BLaER1 (cell line): ENCODE data around the gene TBL3.
"Not testable (repeated sequence)": the region's sequence is repeated elsewhere in the genome, so short reads cannot be mapped to it uniquely, and the experiment has no call there.

Experiments
- H3K27ac ChIP-seq: shearing (Covaris generic); formaldehyde crosslinking; 2 replicates; pipeline ENCODE4 v1.8.1; 2022
- H3K27me3 ChIP-seq: shearing (Covaris generic); formaldehyde crosslinking; 2 replicates; pipeline ENCODE4 v1.8.1; 2022
- H3K36me3 ChIP-seq: shearing (Covaris generic); formaldehyde crosslinking; 2 replicates; pipeline ENCODE4 v1.8.1; 2022
- H3K4me1 ChIP-seq: shearing (Covaris generic); formaldehyde crosslinking; 2 replicates; pipeline ENCODE4 v1.8.1; 2022
- H3K4me2 ChIP-seq: shearing (Covaris generic); formaldehyde crosslinking; 2 replicates; pipeline ENCODE4 v1.8.1; 2022
- H3K4me3 ChIP-seq: shearing (Covaris generic); formaldehyde crosslinking; 2 replicates; pipeline ENCODE4 v1.8.1; 2022
- H3K9ac ChIP-seq: shearing (Covaris generic); formaldehyde crosslinking; 2 replicates; pipeline ENCODE4 v1.8.1; 2022
- H3K9me3 ChIP-seq: shearing (Covaris generic); formaldehyde crosslinking; 2 replicates; pipeline ENCODE4 v1.8.1; 2022
- H4K20me1 ChIP-seq: shearing (Covaris generic); formaldehyde crosslinking; 2 replicates; pipeline ENCODE4 v1.8.1; 2022
- Cebpa-rat ChIP-seq: shearing (Covaris generic); IDR thresholded peaks from 2 replicates; pipeline ENCODE4 v1.8.1; 2022

The TBL3 gene

DNA sequence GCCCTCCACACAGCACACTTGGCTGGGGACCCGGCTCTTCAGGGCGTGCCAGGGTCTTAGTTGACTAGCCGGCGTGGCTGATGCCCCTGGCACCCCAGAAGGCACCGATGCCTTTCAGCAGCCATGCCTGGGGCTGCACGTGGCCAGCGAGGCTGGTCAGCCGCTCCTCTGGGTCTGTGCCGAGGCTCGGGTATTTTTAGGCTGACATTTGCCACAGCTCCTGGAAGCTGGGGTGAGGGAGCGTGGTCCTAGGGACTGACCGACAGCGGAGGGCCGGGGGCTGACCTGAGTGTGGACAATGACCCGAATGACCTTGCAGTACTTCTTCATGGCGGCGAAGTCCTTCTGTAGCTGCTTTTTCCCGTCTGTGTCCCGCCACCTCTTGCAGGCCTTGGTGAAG, 21.3 kb upstream of the TBL3 start:
- Histone ChIP-seq H3K27me3 (no peaks in the 10 kb centered on the region), H3K4me1 (no peaks in the 10 kb centered on the region), H3K4me2 (no peak overlapping the region), H4K20me1 (no peaks in the 10 kb centered on the region), H3K4me3 (no peak overlapping the region), H3K9ac (no peak overlapping the region), H3K36me3 (no peaks in the 10 kb centered on the region), H3K27ac (no peak overlapping the region), H3K9me3 (no peaks in the 10 kb centered on the region)
- no peak for TF ChIP-seq Cebpa-rat

DNA sequence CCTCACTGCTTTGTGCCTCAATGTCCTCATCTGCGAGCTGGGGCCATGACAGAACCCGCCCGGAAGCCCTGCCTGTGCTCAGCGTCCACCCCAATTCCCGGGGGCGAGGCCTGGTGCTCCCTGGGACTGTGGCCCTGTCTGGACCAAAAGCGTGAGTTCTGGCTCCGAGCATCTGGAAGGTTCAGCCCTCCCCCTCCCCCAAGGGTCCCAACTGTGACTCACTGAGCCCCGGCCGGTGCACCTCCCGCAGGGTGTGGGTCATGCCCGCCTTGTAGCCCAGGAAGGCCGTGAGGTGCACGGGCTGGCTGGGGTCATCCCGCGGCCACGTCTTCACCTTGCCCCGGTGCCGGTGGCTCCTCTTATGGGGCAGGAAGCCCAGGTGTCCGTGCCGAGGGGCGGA, 18.1 kb upstream of the TBL3 start:
- no peak overlapping the region for H3K27ac ChIP-seq
- no peak overlapping the region for H3K4me2 ChIP-seq
- TF ChIP-seq Cebpa-rat: no peak
- no peaks in the 10 kb centered on the region for H3K4me1 ChIP-seq
- no peaks in the 10 kb centered on the region for H3K27me3 ChIP-seq
- no peaks in the 10 kb centered on the region for H3K36me3 ChIP-seq
- no peak overlapping the region for H3K4me3 ChIP-seq
- H3K9me3 ChIP-seq: no peaks in the 10 kb centered on the region
- no peak overlapping the region for H3K9ac ChIP-seq
- no peaks in the 10 kb centered on the region for H4K20me1 ChIP-seq

DNA sequence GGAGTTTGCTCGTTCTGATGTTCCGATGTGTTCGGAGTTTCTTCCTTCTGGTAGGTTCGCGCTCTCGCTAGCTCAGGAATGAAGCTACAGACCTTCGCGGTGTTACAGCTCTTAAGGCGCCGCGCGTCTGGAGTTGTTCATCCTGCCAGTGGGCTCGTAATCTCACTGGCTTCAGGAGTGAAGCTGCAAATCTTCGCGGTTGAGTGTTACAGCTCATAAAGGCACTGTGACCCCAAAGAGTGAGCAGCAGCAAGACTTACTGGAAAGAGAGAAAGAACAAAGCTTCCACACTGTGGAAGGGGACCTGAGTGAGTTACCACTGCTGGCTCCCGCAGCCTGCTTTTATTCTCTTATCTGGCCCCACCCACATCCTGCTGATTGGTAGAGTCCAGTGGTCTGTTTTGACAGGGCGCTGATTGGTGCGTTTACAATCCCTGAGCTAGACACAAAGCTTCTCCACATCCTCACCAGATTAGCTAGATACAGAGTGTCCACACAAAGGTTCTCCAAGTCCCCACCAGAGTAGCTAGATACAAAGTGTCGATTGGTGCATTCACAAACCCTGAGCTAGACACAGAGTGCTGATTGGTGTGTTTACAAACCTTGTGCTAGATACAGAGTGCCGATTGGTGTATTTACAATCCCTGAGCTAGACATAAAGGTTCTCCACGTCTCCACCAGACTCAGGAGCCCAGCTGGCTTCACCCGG, 14.3 kb upstream of the TBL3 start:
- Histone ChIP-seq H3K36me3 (peaks cover 16% of the 10 kb centered on the region), H3K4me1 (peaks cover 24% of the 10 kb centered on the region), H4K20me1 (peaks cover 25% of the 10 kb centered on the region)
- not testable (repeated sequence) for H3K4me3 ChIP-seq, H3K9ac ChIP-seq, H3K27me3 ChIP-seq, H3K4me2 ChIP-seq, H3K27ac ChIP-seq, H3K9me3 ChIP-seq

DNA sequence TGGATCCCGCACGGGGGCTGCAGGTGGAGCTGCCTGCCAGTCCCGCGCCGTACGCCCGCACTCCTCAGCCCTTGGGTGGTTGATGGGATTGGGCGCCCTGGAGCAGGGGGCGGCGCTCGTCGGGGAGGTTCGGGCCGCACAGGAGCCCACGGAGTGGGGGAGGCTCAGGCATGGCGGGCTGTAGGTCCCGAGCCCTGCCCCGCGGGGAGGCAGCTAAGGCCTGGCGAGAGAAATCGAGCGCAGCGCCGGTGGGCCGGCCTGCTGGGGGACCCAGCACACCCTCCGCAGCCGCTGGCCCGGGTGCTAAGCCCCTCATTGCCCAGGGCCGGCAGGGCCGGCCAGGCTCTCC, 13.7 kb upstream of the TBL3 start:
- not testable (repeated sequence) for H3K27me3 ChIP-seq, H3K4me3 ChIP-seq, H3K27ac ChIP-seq, H3K9me3 ChIP-seq, H3K9ac ChIP-seq, H3K4me2 ChIP-seq
- Histone ChIP-seq H4K20me1 (peaks cover 31% of the 10 kb centered on the region), H3K4me1 (peaks cover 29% of the 10 kb centered on the region), H3K36me3 (peaks cover 21% of the 10 kb centered on the region)

DNA sequence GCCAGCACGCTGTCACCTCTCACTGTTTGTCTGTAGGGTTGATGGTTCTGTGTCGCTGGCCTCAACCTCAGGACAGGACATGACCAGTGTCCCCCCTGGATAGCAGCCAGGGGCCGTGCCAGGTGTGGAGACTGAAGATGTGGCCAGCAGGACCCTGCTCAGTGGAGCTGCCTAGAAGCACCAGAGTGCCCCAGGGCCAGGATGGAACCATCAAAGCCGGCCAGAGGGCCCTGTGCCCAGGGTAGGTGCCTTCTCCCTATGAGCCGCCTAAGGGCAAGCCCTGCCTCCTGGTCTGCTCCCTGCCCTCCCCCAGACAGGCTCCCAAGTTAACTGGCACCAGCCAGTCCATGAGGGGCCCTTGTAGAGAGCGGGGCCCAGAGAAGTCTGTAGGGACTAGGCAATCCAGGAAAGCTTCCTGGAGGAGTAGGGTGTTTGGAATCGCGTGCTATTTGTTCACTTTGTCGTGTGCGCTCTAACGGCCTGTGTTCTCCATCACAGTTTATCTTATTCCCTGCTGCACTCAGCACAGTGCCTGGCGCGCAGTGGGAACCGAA, 13.1 kb upstream of the TBL3 start:
- Histone ChIP-seq H3K36me3 (peaks cover 28% of the 10 kb centered on the region), H3K9ac (peak overlapping the region; percentile 93; the same call in 1 of the 2 replicates), H3K4me3 (peak overlapping the region; percentile 95; the same call in 1 of the 2 replicates), H3K4me2 (peak overlapping the region; percentile 88), H3K9me3 (no peaks in the 10 kb centered on the region), H4K20me1 (peaks cover 37% of the 10 kb centered on the region), H3K27ac (no peak overlapping the region), H3K4me1 (peaks cover 33% of the 10 kb centered on the region), H3K27me3 (no peaks in the 10 kb centered on the region)
- no peak for TF ChIP-seq Cebpa-rat

DNA sequence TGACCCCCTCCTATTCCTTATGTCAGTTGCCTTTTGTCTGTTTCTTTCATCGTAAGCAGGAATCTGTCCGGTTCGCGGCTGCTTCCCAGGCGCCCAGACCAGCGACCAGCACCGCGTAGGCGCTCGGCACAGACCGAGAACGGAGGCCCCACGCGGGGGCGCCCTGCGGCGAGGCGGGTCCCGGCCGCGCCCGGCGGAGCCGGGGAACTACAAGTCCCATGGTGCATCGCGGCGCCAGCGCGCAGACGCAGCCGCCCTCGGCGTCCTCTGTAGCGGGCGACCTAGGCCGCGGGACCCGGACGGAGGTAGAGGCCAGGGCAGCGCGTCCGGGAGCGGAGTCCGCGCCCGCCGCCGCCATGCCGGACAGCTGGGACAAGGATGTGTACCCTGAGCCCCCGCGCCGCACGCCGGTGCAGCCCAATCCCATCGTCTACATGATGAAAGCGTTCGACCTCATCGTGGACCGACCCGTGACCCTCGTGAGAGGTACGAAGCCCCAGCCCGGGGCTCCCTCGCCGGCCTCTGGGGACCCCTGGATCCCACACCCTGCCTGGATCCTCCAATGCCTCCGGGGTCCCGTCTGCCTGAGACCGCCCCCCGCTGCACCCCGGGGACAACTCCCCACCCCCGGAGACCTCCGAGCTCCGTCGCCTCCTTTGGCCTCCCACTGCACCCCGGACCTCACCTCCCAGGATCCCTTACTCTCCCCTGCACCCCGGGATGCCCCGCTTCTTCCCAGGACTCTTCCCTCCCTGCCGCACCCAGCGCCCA, 12.4 kb upstream of the TBL3 start, which contains the start of gene NDUFB10:
Gene NDUFB10 (plus strand): TSS at position 270 of the 771 bp plus-strand sequence. CDS start 87 bp downstream, at position 357.
- Histone ChIP-seq H3K9ac (peak within 1 kb of the TSS; percentile 93), H3K36me3 (peaks cover 32% of the 10 kb centered on the region), H3K9me3 (no peaks in the 10 kb centered on the region), H3K4me3 (peak within 1 kb of the TSS; percentile 95), H3K4me1 (peaks cover 33% of the 10 kb centered on the region), H3K27ac (peak within 1 kb of the TSS; percentile 94), H4K20me1 (peaks cover 44% of the 10 kb centered on the region), H3K4me2 (peak within 1 kb of the TSS; percentile 88), H3K27me3 (no peaks in the 10 kb centered on the region)
- no peak for TF ChIP-seq Cebpa-rat

DNA sequence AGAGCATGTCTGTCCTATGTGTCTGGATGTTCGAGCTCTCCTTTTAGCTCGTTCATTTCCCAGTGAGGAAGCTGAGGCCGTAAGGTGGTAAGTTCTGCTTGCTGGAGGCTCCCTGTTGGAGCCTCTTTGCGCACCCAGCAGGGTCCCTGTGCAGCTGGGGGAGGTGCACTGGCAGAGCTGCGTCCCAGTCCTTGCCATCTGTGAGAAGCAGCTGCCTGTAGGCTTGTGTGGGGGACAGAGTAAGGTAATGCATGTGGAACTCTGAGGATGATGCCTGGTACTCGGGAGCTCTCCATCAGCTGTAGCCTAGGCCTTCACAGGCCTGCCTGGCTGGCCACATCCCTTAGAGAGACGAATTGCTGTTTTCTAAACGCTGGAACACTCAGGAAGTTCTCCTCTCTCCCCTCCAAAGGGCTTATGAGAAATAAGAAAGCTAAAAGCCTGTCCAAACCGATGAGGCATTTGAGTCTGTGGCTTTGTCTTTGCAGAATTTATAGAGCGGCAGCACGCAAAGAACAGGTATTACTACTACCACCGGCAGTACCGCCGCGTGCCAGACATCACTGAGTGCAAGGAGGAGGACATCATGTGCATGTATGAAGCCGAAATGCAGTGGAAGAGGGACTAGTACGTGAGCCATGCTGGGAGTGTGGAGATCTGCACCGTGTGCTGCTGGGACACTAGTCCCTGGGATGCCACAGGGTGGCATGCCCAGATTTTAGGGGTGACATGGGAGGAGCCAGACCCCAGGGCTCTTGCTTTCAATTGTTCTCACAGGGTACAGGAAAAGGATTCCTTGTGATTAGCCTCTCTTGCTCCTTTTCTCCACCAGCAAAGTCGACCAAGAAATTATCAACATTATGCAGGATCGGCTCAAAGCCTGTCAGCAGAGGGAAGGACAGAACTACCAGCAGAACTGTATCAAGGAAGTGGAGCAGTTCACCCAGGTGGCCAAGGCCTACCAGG, 10.9 kb upstream of the TBL3 start:
- Histone ChIP-seq H3K4me2 (peak overlapping the region; percentile 88), H3K27ac (peak overlapping the region; percentile 19; the same call in 1 of the 2 replicates), H3K9me3 (no peaks in the 10 kb centered on the region), H3K4me3 (peak overlapping the region; percentile 95), H3K4me1 (peaks cover 40% of the 10 kb centered on the region), H3K9ac (peak overlapping the region; percentile 93), H3K27me3 (no peaks in the 10 kb centered on the region), H3K36me3 (peaks cover 32% of the 10 kb centered on the region), H4K20me1 (peaks cover 44% of the 10 kb centered on the region)
- TF ChIP-seq Cebpa-rat: no peak

DNA sequence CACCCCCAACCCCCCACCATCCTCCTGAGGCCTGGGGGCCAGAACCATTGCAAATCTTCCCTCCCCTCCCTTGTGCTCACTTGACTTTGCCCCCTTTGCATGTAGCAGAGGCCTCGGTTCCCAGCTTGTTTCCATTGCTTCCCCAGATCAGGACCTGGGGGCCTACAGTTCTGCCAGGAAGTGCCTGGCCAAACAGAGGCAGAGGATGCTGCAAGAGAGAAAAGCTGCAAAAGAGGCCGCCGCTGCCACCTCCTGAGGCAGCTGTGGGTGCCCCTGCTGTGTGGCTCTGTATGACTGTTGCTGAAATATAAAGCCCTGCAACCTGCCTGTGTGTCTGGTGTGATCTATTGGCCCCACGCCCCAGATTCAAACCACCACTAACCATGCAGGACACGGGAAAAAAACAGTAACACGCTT, 10.2 kb upstream of the TBL3 start:
- Histone ChIP-seq H3K27me3 (no peaks in the 10 kb centered on the region), H4K20me1 (peaks cover 44% of the 10 kb centered on the region), H3K9me3 (no peaks in the 10 kb centered on the region), H3K36me3 (peaks cover 34% of the 10 kb centered on the region), H3K9ac (0 out of 2 replicates have a peak overlapping the region, but pooled peaks have one; percentile 97), H3K27ac (no peak overlapping the region), H3K4me2 (peak overlapping the region; percentile 88), H3K4me1 (peaks cover 47% of the 10 kb centered on the region), H3K4me3 (0 out of 2 replicates have a peak overlapping the region, but pooled peaks have one; percentile 33)
- no peak for TF ChIP-seq Cebpa-rat

DNA sequence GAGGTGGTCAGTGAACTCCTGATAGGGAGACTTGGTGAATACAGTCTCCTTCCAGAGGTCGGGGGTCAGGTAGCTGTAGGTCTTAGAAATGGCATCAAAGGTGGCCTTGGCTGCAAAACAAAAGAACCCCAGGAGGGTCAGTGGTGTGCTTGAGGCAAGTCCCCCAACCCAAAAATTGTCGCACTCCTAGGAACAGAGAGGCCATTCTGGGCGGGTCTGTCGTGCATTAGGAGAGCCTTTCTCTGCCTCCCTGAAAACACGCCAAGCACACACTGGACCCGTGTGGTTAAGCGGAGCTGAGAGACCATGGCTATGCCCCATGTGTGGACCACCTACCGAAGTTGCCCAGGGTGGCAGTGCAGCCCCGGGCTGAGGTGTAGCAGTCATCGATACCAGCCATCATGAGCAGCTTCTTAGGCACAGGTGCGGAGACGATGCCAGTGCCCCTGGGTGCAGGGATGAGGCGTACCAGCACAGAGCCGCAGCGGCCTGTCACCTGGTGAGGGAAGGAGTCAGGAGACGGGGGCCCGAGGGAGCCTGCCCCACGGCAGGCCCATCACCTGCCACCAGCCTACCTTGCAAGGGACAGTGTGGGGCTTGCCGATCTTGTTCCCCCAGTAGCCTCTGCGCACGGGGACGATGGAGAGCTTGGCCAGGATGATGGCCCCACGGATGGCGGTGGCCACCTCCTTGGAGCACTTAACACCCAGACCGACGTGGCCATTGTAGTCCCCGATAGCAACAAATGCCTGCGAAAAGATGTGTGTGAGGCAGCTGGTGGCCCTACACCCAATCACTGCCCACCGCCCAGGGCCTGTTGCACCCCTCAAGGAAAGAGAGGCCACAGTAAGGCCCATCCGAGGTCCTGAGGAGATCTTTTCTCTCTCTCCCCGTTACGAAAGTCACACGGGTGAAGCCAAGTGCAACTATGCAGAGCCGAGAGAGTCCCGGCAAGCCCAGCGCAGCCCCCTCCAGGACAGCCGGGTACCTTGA, 9.4 kb upstream of the TBL3 start:
- Histone ChIP-seq H3K36me3 (peaks cover 40% of the 10 kb centered on the region), H3K4me3 (peak overlapping the region; percentile 90), H3K4me1 (peaks cover 48% of the 10 kb centered on the region), H4K20me1 (peaks cover 44% of the 10 kb centered on the region), H3K9ac (peak overlapping the region; percentile 97), H3K27ac (peak overlapping the region; percentile 96; the same call in 1 of the 2 replicates), H3K4me2 (peak overlapping the region; percentile 88)
- not testable (repeated sequence) for H3K9me3 ChIP-seq, H3K27me3 ChIP-seq
